Endodermal cell (in vitro differentiated cells): Measurements from ENCODE around the gene IFT74. TPM values are rescaled to one million over a fixed set of nuclear protein-coding genes. Genes with fewer than 3 reads are reported as not detected.

Experiments used
- DNase-seq: peaks from one replicate; pipeline ENCODE4 v3.0.0-alpha.2; 2017
- H3K27ac ChIP-seq: 2 replicates; pipeline ENCODE4 v1.5.1; 2013; ENCODE audit warnings: mild to moderate bottlenecking, low read depth, low read length, moderate library complexity
- H3K27me3 ChIP-seq: 2 replicates; pipeline ENCODE4 v1.6.1; 2013; ENCODE audit warnings: mild to moderate bottlenecking, low read length, moderate library complexity; ENCODE audit not compliant: insufficient read depth, control insufficient read depth, poor library complexity, severe bottlenecking
- H3K36me3 ChIP-seq: 2 replicates; pipeline ENCODE4 v1.7.0; 2013; ENCODE audit warnings: mild to moderate bottlenecking, low read length, moderate library complexity; ENCODE audit not compliant: control insufficient read depth, insufficient read depth
- H3K4me1 ChIP-seq: one replicate; pipeline ENCODE4 v1.7.0; 2013; ENCODE audit warnings: low read length; ENCODE audit not compliant: control insufficient read depth, insufficient read depth
- H3K4me3 ChIP-seq: 2 replicates; pipeline ENCODE4 v1.5.1; 2013; ENCODE audit warnings: mild to moderate bottlenecking, low read length, moderate library complexity
- H3K9ac ChIP-seq: 2 replicates; pipeline ENCODE4 v1.6.1; 2013; ENCODE audit warnings: mild to moderate bottlenecking, low read length, moderate library complexity; ENCODE audit not compliant: poor library complexity, severe bottlenecking; ENCODE audit errors: extremely low read depth
- H3K9me3 ChIP-seq: 2 replicates; pipeline ENCODE4 v1.6.1; 2013; ENCODE audit warnings: mild to moderate bottlenecking, low read length, moderate library complexity; ENCODE audit not compliant: control insufficient read depth
- H3K27ac Mint-ChIP-seq: 2 replicates; pipeline ENCODE4 v1.8.0; 2020; ENCODE audit warnings: mixed read lengths
- H3K27me3 Mint-ChIP-seq: 2 replicates; pipeline ENCODE4 v1.8.0; 2021; ENCODE audit warnings: mild to moderate bottlenecking, mixed read lengths; ENCODE audit not compliant: insufficient read depth
- H3K36me3 Mint-ChIP-seq: 2 replicates; pipeline ENCODE4 v1.8.0; 2020; ENCODE audit warnings: low read depth, mixed read lengths
- H3K4me1 Mint-ChIP-seq: 2 replicates; pipeline ENCODE4 v1.8.0; 2020; ENCODE audit warnings: mixed read lengths
- H3K4me3 Mint-ChIP-seq: 2 replicates; pipeline ENCODE4 v1.8.0; 2020; ENCODE audit warnings: mild to moderate bottlenecking, moderate library complexity, mixed read lengths
- H3K9me3 Mint-ChIP-seq: 2 replicates; pipeline ENCODE4 v1.8.0; 2020; ENCODE audit warnings: mild to moderate bottlenecking, mixed read lengths
- WGBS, 2 experiments: methylation state at CpG; one replicate each; pipeline versions ENCODE4 v1.1.5 to v1.1.7; 2013; ENCODE audit warnings: missing lambda C conversion rate in 2 of 2, mixed read lengths in 1 of 2; ENCODE audit not compliant: insufficient coverage in 1 of 2, insufficient read length in 1 of 2; 5-methylcytosine and 5-hydroxymethylcytosine counted together
- total RNA-seq, 2 donors: library from RNA; stranded (reverse); fragmentation: NEBNext Ultra II Directional in 1 of 2; extraction: Animal tissue kit (Norgen Biotek cat#: 25700) in 1 of 2; gene quantifications; 2 replicates in 1 of 2; 3 replicates in 1 of 2; pipeline ENCODE4 v1.2.1, GENCODE V29; 2021
- TF ChIP-seq, protein P1 (sequence below): fragments of 200-600 bp; sonication (generic); conservative IDR thresholded peaks from 2 replicates; pipeline ENCODE4 v1.5.0; 2021; ENCODE audit warnings: antibody characterized with exemption, mild to moderate bottlenecking

Gene IFT74
- total RNA-seq, 2 donors from 2014 or later, result 17.6 to 28.5 TPM

GRCh38 chr9:27078685-27079084, 122.5 kb downstream of the IFT74 start:
- Histone ChIP-seq H3K4me1 (no peaks in the 10 kb centered on the region), H3K27me3 (no peaks in the 10 kb centered on the region), H3K9me3 (no peaks in the 10 kb centered on the region), H3K36me3 (no peaks in the 10 kb centered on the region), H3K9ac (no peak overlapping the region), H3K27ac (no peak overlapping the region), H3K4me3 (no peak overlapping the region)
- Mint-ChIP-seq H3K4me1 (peaks cover 3% of the 10 kb centered on the region), H3K4me3 (no peak overlapping the region), H3K27me3 (no peaks in the 10 kb centered on the region), H3K36me3 (peaks cover 4% of the 10 kb centered on the region), H3K27ac (no peak overlapping the region), H3K9me3 (no peaks in the 10 kb centered on the region)
- WGBS, 2 experiments, result 100% methylated on average over 1 of the region's 1 CpG; no CpG with 5 or more reads in 1 of the 2 experiments
- no peak for DNase-seq
- TF ChIP-seq, protein P1, sequence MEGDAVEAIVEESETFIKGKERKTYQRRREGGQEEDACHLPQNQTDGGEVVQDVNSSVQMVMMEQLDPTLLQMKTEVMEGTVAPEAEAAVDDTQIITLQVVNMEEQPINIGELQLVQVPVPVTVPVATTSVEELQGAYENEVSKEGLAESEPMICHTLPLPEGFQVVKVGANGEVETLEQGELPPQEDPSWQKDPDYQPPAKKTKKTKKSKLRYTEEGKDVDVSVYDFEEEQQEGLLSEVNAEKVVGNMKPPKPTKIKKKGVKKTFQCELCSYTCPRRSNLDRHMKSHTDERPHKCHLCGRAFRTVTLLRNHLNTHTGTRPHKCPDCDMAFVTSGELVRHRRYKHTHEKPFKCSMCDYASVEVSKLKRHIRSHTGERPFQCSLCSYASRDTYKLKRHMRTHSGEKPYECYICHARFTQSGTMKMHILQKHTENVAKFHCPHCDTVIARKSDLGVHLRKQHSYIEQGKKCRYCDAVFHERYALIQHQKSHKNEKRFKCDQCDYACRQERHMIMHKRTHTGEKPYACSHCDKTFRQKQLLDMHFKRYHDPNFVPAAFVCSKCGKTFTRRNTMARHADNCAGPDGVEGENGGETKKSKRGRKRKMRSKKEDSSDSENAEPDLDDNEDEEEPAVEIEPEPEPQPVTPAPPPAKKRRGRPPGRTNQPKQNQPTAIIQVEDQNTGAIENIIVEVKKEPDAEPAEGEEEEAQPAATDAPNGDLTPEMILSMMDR, result no peak

GRCh38 chr9:27085456-27085855, 129.2 kb downstream of the IFT74 start:
- Mint-ChIP-seq H3K9me3 (no peaks in the 10 kb centered on the region), H3K36me3 (no peaks in the 10 kb centered on the region), H3K27me3 (no peaks in the 10 kb centered on the region), H3K27ac (no peak overlapping the region), H3K4me1 (peaks cover 4% of the 10 kb centered on the region), H3K4me3 (no peak overlapping the region)
- no peak overlapping the region for H3K9ac ChIP-seq
- no peak for DNase-seq
- H3K27me3 ChIP-seq, result no peaks in the 10 kb centered on the region
- TF ChIP-seq, protein P1, result no peak
- H3K4me3 ChIP-seq, result no peak overlapping the region
- no peaks in the 10 kb centered on the region for H3K4me1 ChIP-seq
- 97 to 100% methylated on average over 3 to 5 of the region's 5 CpGs for WGBS, 2 experiments
- H3K36me3 ChIP-seq, result no peaks in the 10 kb centered on the region
- H3K9me3 ChIP-seq, result no peaks in the 10 kb centered on the region
- no peak overlapping the region for H3K27ac ChIP-seq

DNA sequence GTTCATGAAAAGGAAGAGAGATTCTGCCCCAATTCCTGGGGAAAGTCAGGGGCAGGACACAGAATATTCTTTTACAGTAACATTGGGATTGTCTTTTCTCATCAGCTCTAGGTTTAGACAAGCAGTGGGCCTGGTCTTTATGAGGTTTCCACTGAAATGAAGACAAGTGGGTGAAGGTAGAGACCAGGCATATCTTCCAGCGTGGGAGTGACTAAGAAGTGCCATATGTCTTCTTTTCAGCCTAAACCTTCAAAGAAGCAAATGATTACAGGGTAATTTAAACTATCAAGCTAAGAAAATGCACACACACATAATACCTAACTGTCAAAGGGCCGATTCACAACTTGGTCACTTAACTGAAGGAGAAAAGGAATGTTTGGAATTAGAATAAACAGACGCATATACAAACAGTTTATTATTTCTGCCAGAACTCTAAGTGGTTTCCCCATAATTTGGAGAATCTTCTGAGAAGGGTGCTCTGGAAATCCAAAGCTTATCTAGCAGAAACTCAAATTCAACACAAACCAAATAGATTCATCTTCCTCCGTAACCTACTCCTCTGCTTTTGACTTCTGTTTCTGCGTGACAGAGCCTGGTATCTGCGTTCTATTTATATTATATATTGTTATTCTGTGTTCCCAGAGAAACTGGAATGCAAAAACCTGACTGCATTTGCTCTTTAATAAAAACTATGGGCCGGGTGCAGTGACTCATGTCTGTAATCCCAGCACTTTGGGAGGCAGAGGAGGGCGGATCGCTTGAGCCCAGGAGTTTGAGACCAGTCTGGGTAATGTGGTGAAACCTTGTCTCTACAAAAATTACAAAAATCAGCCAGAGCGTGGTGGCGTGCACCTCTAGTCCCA, 130.8 kb downstream of the IFT74 start:
- no peaks in the 10 kb centered on the region for H3K27me3 Mint-ChIP-seq
- no peak overlapping the region for H3K27ac Mint-ChIP-seq
- H3K4me1 Mint-ChIP-seq, result peaks cover 4% of the 10 kb centered on the region
- no peak overlapping the region for H3K4me3 Mint-ChIP-seq
- Histone ChIP-seq H3K27ac (no peak overlapping the region), H3K4me3 (no peak overlapping the region), H3K9ac (no peak overlapping the region), H3K27me3 (no peaks in the 10 kb centered on the region), H3K4me1 (no peaks in the 10 kb centered on the region), H3K36me3 (no peaks in the 10 kb centered on the region), H3K9me3 (no peaks in the 10 kb centered on the region)
- TF ChIP-seq, protein P1, result no peak
- no peak for DNase-seq
- H3K36me3 Mint-ChIP-seq, result no peaks in the 10 kb centered on the region
- 86 to 91% methylated on average over 6 to 10 of the region's 11 CpGs for WGBS, 2 experiments
- peaks cover 5% of the 10 kb centered on the region for H3K9me3 Mint-ChIP-seq
